ENCODE data around the gene CCR2.
"Not testable (repeated sequence)": the region's sequence is repeated elsewhere in the genome, so short reads cannot be mapped to it uniquely, and the experiment has no call there.

CCR2 gene

DNA sequence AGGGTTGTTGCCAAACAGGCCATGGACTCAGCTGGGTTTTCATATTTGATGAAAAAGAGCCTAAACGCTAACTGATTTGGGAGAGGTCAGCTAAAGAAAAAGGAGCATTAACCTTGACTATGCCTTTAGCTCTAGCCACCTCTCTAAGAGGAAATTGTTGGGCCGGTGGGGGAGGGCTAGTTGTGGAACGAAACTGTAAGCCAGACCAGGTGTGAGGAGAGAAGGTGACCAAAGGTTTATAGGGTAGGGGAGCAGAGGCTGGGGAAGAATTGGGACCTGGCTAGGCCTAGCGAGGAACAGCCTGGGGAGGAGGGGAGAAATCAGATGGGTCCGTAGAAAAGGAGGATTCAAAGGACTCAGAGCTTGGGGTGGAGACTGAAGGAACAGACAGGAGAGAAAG, 37.6 kb downstream of the CCR2 start:
- H3K9ac ChIP-seq (ENCODE audit: low read length in 5 of 5); H3K9me3 ChIP-seq (ENCODE audit: control insufficient read depth in 5 of 5, low read length in 5 of 5); H3K27ac ChIP-seq (ENCODE audit: low read depth, low read length); H3K27me3 ChIP-seq (ENCODE audit: control insufficient read depth in 5 of 5, insufficient read depth in 4 of 5, low read length in 5 of 5); H3K4me3 ChIP-seq (ENCODE audit: low read depth in 1 of 5, low read length in 5 of 5); H3K36me3 ChIP-seq (ENCODE audit: control insufficient read depth in 5 of 5, insufficient read depth in 5 of 5, low read length in 5 of 5): not testable (repeated sequence)
- H3K4me1 ChIP-seq (ENCODE audit: control insufficient read depth in 5 of 5, insufficient read depth in 5 of 5, low read length in 5 of 5) = peaks cover 2 to 35% (median 22%) of the 10 kb centered on the region in 5 donors

GRCh38 chr3:46393011-46393410, 39.1 kb downstream of the CCR2 start:
- no peak overlapping the region for H3K27ac ChIP-seq (ENCODE audit: low read depth, low read length)
- peaks cover 2 to 35% (median 22%) of the 10 kb centered on the region in 5 donors for H3K4me1 ChIP-seq (ENCODE audit: control insufficient read depth in 5 of 5, insufficient read depth in 5 of 5, low read length in 5 of 5)
- H3K9me3 ChIP-seq (ENCODE audit: control insufficient read depth in 5 of 5, low read length in 5 of 5) = no peaks in the 10 kb centered on the region
- H3K4me3 ChIP-seq (ENCODE audit: low read depth in 1 of 5, low read length in 5 of 5) = no peak overlapping the region
- no peak overlapping the region for H3K9ac ChIP-seq (ENCODE audit: low read length in 5 of 5)
- H3K36me3 ChIP-seq (ENCODE audit: control insufficient read depth in 5 of 5, insufficient read depth in 5 of 5, low read length in 5 of 5) = no peaks in the 10 kb centered on the region
- H3K27me3 ChIP-seq (ENCODE audit: control insufficient read depth in 5 of 5, insufficient read depth in 4 of 5, low read length in 5 of 5) = no peaks in the 10 kb centered on the region

DNA sequence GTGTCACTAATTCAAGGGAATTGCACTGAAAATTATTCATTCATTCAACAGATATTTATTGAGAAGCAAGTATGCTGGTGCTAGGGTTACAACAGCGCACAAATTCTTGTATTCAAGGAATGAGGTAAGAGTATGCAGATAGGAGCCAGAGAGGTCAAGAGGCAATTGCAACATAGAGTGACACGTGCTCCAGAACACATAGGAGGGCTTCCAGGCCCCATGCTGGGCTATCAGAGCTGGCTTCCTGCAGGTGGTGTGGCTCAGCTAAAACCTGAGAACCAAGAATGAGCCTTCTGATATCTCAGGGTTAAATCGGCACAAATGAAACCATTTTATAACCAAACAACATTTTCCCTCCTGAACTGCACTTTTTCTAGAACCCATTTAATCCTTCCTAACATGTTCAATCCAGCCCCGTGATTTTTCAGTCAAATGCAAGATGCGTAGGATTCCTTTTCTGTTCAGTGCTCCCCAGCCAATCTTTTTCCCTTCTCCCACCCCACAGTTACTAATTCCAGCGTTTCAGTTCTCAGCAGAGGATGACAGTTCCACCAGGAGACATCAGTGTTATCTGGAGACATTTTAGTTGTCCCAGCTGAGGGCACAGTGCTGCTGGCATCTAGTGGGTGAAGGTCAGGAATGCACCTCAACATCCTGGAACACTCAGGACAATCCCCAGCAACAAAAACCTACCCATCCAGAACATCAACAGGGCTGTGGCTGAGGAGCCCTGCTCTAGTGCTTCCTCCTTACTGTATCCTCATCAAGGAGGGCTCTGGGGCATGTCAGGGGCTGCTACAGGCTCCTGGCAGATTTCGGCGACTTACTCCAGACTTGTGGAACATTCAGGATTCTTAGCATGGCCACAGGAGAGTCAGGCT, 39.9 kb downstream of the CCR2 start:
- Histone ChIP-seq H3K9ac (ENCODE audit: low read length in 5 of 5) (no peak overlapping the region), H3K36me3 (ENCODE audit: control insufficient read depth in 5 of 5, insufficient read depth in 5 of 5, low read length in 5 of 5) (no peaks in the 10 kb centered on the region), H3K4me1 (ENCODE audit: control insufficient read depth in 5 of 5, insufficient read depth in 5 of 5, low read length in 5 of 5) (peaks cover 2 to 35% (median 22%) of the 10 kb centered on the region in 5 donors), H3K9me3 (ENCODE audit: control insufficient read depth in 5 of 5, low read length in 5 of 5) (no peaks in the 10 kb centered on the region), H3K27ac (ENCODE audit: low read depth, low read length) (no peak overlapping the region), H3K27me3 (ENCODE audit: control insufficient read depth in 5 of 5, insufficient read depth in 4 of 5, low read length in 5 of 5) (no peaks in the 10 kb centered on the region), H3K4me3 (ENCODE audit: low read depth in 1 of 5, low read length in 5 of 5) (no peak overlapping the region)

DNA sequence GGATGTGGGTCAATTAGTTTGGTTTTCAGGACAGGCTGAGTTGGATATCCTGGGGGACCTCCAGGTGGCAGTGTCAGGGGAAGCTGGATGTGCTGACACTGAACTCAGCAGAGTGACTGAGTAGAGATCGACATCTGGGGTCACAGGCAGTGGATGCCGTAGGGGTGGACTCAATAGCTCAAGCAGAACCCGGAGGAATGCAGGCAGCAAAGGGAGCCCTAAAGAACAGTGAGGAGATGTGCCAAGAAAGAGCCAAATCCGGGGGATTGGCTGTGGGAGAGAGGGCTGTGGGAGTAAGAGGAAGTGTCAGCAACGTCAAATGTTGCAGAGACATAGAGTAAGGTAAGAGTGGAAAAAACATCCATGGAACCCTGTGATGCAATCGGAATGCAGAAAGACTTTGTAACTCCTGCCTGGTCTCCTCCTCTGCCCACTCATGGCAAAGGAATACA, 41.3 kb downstream of the CCR2 start:
- Histone ChIP-seq H3K4me1 (ENCODE audit: control insufficient read depth in 5 of 5, insufficient read depth in 5 of 5, low read length in 5 of 5) (peaks cover 2 to 35% (median 22%) of the 10 kb centered on the region in 5 donors), H3K36me3 (ENCODE audit: control insufficient read depth in 5 of 5, insufficient read depth in 5 of 5, low read length in 5 of 5) (no peaks in the 10 kb centered on the region), H3K27ac (ENCODE audit: low read depth, low read length) (no peak overlapping the region), H3K27me3 (ENCODE audit: control insufficient read depth in 5 of 5, insufficient read depth in 4 of 5, low read length in 5 of 5) (no peaks in the 10 kb centered on the region), H3K9me3 (ENCODE audit: control insufficient read depth in 5 of 5, low read length in 5 of 5) (no peaks in the 10 kb centered on the region), H3K9ac (ENCODE audit: low read length in 5 of 5) (no peak overlapping the region), H3K4me3 (ENCODE audit: low read depth in 1 of 5, low read length in 5 of 5) (no peak overlapping the region)

DNA sequence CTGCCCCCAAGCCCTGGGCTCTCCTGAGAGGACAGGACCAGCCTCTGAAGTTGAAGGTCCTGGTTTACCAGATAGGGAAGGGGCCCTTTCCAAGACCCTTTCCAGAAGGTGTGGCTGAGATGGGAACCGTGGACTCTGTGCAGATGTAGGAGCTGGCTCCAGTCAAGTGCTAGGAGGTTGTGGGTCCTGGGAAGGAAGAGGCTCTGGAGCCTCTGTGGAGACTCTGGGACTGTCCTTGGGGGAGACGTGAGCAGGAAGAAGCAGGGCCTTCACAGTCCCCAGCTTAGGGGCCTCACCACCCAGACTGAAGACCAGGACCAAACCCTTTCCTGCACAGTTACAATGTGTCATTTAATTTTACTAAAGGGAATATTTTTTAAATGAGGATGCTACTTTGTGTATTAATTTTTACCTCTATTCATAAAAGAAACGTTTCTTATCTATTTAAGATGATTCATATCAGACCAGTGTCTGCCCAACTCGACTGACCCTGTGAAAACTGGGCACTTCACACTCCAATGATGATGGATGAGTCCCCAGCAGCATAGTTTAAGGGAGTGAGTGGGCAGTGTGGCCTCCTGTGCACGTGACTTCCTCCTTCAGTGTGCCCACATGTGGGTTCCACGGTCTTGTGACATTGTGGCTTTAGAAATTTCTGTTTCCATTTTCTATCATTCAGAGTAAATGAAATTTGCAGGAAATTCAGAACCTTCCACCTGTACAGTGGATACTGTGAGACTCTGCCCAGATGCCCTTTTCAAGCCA, 42.0 kb downstream of the CCR2 start:
- H3K27ac ChIP-seq (ENCODE audit: low read depth, low read length) = no peak overlapping the region
- no peaks in the 10 kb centered on the region for H3K36me3 ChIP-seq (ENCODE audit: control insufficient read depth in 5 of 5, insufficient read depth in 5 of 5, low read length in 5 of 5)
- no peaks in the 10 kb centered on the region for H3K27me3 ChIP-seq (ENCODE audit: control insufficient read depth in 5 of 5, insufficient read depth in 4 of 5, low read length in 5 of 5)
- H3K9ac ChIP-seq (ENCODE audit: low read length in 5 of 5) = no peak overlapping the region
- H3K4me1 ChIP-seq (ENCODE audit: control insufficient read depth in 5 of 5, insufficient read depth in 5 of 5, low read length in 5 of 5) = peaks cover 2 to 35% (median 22%) of the 10 kb centered on the region in 5 donors
- no peaks in the 10 kb centered on the region for H3K9me3 ChIP-seq (ENCODE audit: control insufficient read depth in 5 of 5, low read length in 5 of 5)
- no peak overlapping the region for H3K4me3 ChIP-seq (ENCODE audit: low read depth in 1 of 5, low read length in 5 of 5)

- H3K27me3 ChIP-seq (ENCODE audit: control insufficient read depth in 5 of 5, insufficient read depth in 4 of 5, low read length in 5 of 5) = no peaks in the 10 kb centered on the region
- H3K9me3 ChIP-seq (ENCODE audit: control insufficient read depth in 5 of 5, low read length in 5 of 5) = no peaks in the 10 kb centered on the region
- peaks cover 2 to 35% (median 22%) of the 10 kb centered on the region in 5 donors for H3K4me1 ChIP-seq (ENCODE audit: control insufficient read depth in 5 of 5, insufficient read depth in 5 of 5, low read length in 5 of 5)
- no peak overlapping the region for H3K27ac ChIP-seq (ENCODE audit: low read depth, low read length)
- H3K36me3 ChIP-seq (ENCODE audit: control insufficient read depth in 5 of 5, insufficient read depth in 5 of 5, low read length in 5 of 5) = no peaks in the 10 kb centered on the region
- H3K4me3 ChIP-seq (ENCODE audit: low read depth in 1 of 5, low read length in 5 of 5) = no peak overlapping the region
- no peak overlapping the region for H3K9ac ChIP-seq (ENCODE audit: low read length in 5 of 5)
Observed at GRCh38 chr3:46397111-46397510, 43.2 kb downstream of the CCR2 start.

DNA sequence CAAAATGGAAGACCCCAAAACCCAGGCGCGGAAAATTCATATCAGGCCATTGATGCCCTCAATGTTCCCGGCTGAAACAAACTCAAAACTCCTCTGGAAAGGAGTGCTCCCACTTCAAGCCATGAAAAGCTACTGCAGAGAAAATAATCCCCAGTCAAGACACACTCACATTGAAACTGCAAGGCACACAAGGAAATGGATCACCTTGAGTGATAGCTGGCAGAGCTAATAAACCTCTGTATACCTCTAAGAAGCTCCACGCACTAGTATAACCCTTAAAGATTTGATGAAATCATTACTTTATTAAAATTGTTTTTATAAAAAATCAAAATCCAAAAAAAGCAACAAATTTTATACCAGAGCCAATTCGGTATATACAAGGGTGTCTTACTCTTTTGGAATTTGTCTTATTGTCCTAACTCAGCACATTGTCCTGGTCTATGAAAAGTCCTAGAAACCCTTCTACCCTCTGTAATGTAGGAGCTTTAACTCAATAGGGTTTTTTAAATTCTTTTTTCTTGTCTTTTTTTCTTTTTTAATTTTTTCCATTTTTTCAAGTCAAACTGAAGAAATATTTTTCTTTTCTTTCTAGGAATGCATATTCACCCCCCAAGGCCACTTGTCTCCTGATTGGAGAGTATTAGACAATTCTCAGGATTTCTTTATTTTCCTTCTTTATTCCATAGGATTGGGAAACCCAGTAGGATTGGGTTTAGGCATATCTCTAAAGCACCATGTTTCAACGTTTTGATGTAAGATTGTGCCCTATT, 44.5 kb downstream of the CCR2 start:
- peaks cover 2 to 24% (median 15%) of the 10 kb centered on the region in 5 donors for H3K4me1 ChIP-seq (ENCODE audit: control insufficient read depth in 5 of 5, insufficient read depth in 5 of 5, low read length in 5 of 5)
- no peaks in the 10 kb centered on the region for H3K36me3 ChIP-seq (ENCODE audit: control insufficient read depth in 5 of 5, insufficient read depth in 5 of 5, low read length in 5 of 5)
- no peaks in the 10 kb centered on the region for H3K27me3 ChIP-seq (ENCODE audit: control insufficient read depth in 5 of 5, insufficient read depth in 4 of 5, low read length in 5 of 5)
- H3K27ac ChIP-seq (ENCODE audit: low read depth, low read length) = no peak overlapping the region
- H3K9ac ChIP-seq (ENCODE audit: low read length in 5 of 5) = no peak overlapping the region
- no peaks in the 10 kb centered on the region for H3K9me3 ChIP-seq (ENCODE audit: control insufficient read depth in 5 of 5, low read length in 5 of 5)
- no peak overlapping the region for H3K4me3 ChIP-seq (ENCODE audit: low read depth in 1 of 5, low read length in 5 of 5)

DNA sequence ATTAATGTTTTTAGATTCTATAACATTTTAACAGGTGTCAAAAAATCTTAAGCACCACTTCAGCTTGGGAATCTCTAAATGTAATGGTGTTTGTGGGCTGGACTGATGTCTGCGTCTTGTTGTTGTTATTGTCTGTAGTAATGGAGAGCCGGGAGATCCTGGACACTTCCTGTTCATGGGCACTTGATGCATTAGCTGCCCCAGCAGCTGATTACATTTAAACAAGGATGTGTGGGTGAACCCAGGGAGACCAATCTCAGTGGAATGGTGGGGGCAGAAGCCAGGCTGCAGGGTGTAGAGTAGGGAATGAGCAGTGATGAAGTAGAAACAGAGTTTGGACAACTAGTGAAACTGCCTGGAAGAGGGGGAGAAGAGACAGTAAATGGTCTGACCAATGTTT, 45.2 kb downstream of the CCR2 start:
- Histone ChIP-seq H3K27ac (ENCODE audit: low read depth, low read length) (no peak overlapping the region), H3K36me3 (ENCODE audit: control insufficient read depth in 5 of 5, insufficient read depth in 5 of 5, low read length in 5 of 5) (no peaks in the 10 kb centered on the region), H3K4me3 (ENCODE audit: low read depth in 1 of 5, low read length in 5 of 5) (no peak overlapping the region), H3K9ac (ENCODE audit: low read length in 5 of 5) (no peak overlapping the region), H3K4me1 (ENCODE audit: control insufficient read depth in 5 of 5, insufficient read depth in 5 of 5, low read length in 5 of 5) (peaks cover 2 to 19% (median 9%) of the 10 kb centered on the region in 5 donors), H3K9me3 (ENCODE audit: control insufficient read depth in 5 of 5, low read length in 5 of 5) (no peaks in the 10 kb centered on the region), H3K27me3 (ENCODE audit: control insufficient read depth in 5 of 5, insufficient read depth in 4 of 5, low read length in 5 of 5) (no peaks in the 10 kb centered on the region)

DNA sequence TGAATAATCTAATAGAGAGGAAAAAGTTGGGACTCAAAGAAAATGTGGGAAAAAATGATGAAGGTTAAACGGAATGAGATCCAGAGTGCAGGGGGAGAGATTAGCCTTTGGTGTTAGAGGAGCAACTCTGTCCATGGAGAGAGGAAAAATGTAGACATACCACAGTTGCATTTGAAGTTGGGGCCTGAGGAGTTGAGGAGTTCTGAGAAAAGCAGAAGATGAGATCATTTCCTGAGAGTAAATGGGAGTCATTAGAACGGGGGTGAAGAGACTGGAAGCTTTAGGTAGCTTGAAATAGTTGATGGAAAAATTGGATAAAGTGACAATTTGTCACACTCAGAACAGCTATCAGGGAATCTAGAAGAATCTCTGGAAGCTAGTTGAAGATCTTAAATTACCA, 45.6 kb downstream of the CCR2 start:
- Histone ChIP-seq H3K9me3 (ENCODE audit: control insufficient read depth in 5 of 5, low read length in 5 of 5) (no peaks in the 10 kb centered on the region), H3K36me3 (ENCODE audit: control insufficient read depth in 5 of 5, insufficient read depth in 5 of 5, low read length in 5 of 5) (no peaks in the 10 kb centered on the region), H3K9ac (ENCODE audit: low read length in 5 of 5) (no peak overlapping the region), H3K4me1 (ENCODE audit: control insufficient read depth in 5 of 5, insufficient read depth in 5 of 5, low read length in 5 of 5) (peaks cover 2 to 21% (median 6%) of the 10 kb centered on the region in 5 donors), H3K27me3 (ENCODE audit: control insufficient read depth in 5 of 5, insufficient read depth in 4 of 5, low read length in 5 of 5) (no peaks in the 10 kb centered on the region), H3K4me3 (ENCODE audit: low read depth in 1 of 5, low read length in 5 of 5) (no peak overlapping the region), H3K27ac (ENCODE audit: low read depth, low read length) (no peak overlapping the region)

Measured in subcutaneous abdominal adipose tissue (tissue), 5 donors.